GM19328 (cell line): ENCODE data around the gene C1QTNF4.

ENCODE experiments used
- ATAC-seq: cut with Tn5 transposase; IDR thresholded peaks from one replicate; pipeline ENCODE4 v1.9.1; 2021; ENCODE audit warnings: mild to moderate bottlenecking, moderate library complexity; ENCODE audit not compliant: unreplicated experiment

C1QTNF4 gene

GRCh38 chr11:47593492-47593933 lies 698 bp downstream of the C1QTNF4 start:
- no peak for ATAC-seq

- ATAC-seq: no peak
These were observed 1.2 kb downstream of the C1QTNF4 start for GRCh38 chr11:47592970-47593369.

GRCh38 chr11:47592251-47592650 lies 2.0 kb downstream of the C1QTNF4 start:
- no peak for ATAC-seq

GRCh38 chr11:47591764-47592163 lies 2.4 kb downstream of the C1QTNF4 start:
- ATAC-seq: no peak

- ATAC-seq: no peak
These were observed 4.0 kb downstream of the C1QTNF4 start for GRCh38 chr11:47589977-47590861.

- no peak for ATAC-seq
These were observed 4.6 kb downstream of the C1QTNF4 start for GRCh38 chr11:47589584-47589976.

- no peak for ATAC-seq
These were observed 5.1 kb downstream of the C1QTNF4 start for GRCh38 chr11:47589118-47589517.

- no peak for ATAC-seq
These were observed 6.4 kb downstream of the C1QTNF4 start for GRCh38 chr11:47587723-47588326.

- ATAC-seq: no peak
These were observed 7.0 kb downstream of the C1QTNF4 start for GRCh38 chr11:47587039-47587716.

GRCh38 chr11:47586098-47586855 lies 7.9 kb downstream of the C1QTNF4 start, which contains the start of gene FAM180B:
Gene FAM180B (plus strand): TSS chr11:47586678. CDS start chr11:47586769, 91 bp downstream.
- no peak for ATAC-seq

GRCh38 chr11:47583844-47584243 lies 10.4 kb downstream of the C1QTNF4 start:
- no peak for ATAC-seq

- peak; percentile 95 for ATAC-seq
These were observed 15.4 kb downstream of the C1QTNF4 start, which contains the start of the genes KBTBD4 and NDUFS3 for GRCh38 chr11:47578524-47579494. Gene KBTBD4 (minus strand): TSS chr11:47578970. CDS start chr11:47578951, 19 bp downstream. Gene NDUFS3 (plus strand): TSS chr11:47579074. CDS start chr11:47579092, 18 bp downstream.

GRCh38 chr11:47577460-47578041 lies 16.7 kb downstream of the C1QTNF4 start:
- no peak for ATAC-seq

- ATAC-seq: no peak
These were observed 20.9 kb downstream of the C1QTNF4 start for GRCh38 chr11:47573321-47573720.

- no peak for ATAC-seq
These were observed 21.4 kb downstream of the C1QTNF4 start for GRCh38 chr11:47572715-47573255.

- no peak for ATAC-seq
These were observed 22.3 kb downstream of the C1QTNF4 start for GRCh38 chr11:47571895-47572294.

GRCh38 chr11:47571357-47571729 lies 22.9 kb downstream of the C1QTNF4 start:
- ATAC-seq: no peak

GRCh38 chr11:47570651-47571356 lies 23.4 kb downstream of the C1QTNF4 start:
- ATAC-seq: no peak
